Stimulated activated memory B cell treated with anti-CD40 and anti-IgM and Interleukin-4, amounts not matched to agents 10 μg/mL and 1 μg/mL and 100 μg/mL, for 72 hours (primary cell): Measurements from ENCODE around the gene ALG11.
"Not testable (repeated sequence)": the region's sequence is repeated elsewhere in the genome, so short reads cannot be mapped to it uniquely, and the experiment has no call there.

Experiments
- ATAC-seq: fragments of 150-1000 bp; cut with Tn5 transposase; 2 replicates; pipeline ENCODE4 v1.10.0; 2021
- H3K27ac Mint-ChIP-seq: one replicate; pipeline ENCODE4 v1.8.0; 2022; ENCODE audit warnings: mild to moderate bottlenecking, mixed read lengths
- H3K27me3 Mint-ChIP-seq: one replicate; pipeline ENCODE4 v1.8.0; 2022; ENCODE audit warnings: mixed read lengths
- H3K36me3 Mint-ChIP-seq: one replicate; pipeline ENCODE4 v1.8.0; 2022; ENCODE audit warnings: mixed read lengths
- H3K4me1 Mint-ChIP-seq: one replicate; pipeline ENCODE4 v1.8.0; 2022; ENCODE audit warnings: mixed read lengths
- H3K4me3 Mint-ChIP-seq: one replicate; pipeline ENCODE4 v1.8.0; 2022; ENCODE audit warnings: mild to moderate bottlenecking, moderate library complexity, mixed read lengths
- H3K9me3 Mint-ChIP-seq: one replicate; pipeline ENCODE4 v1.8.0; 2022; ENCODE audit warnings: mixed read lengths

The ALG11 gene

GRCh38 chr13:52011632-52012511 lies at the start of gene ALG11:
Gene ALG11, plus strand, starts transcription at chr13:52012398. Its CDS starts 21 bp downstream, at chr13:52012419.
- peaks cover 15% of the 10 kb centered on the region for H3K36me3 Mint-ChIP-seq
- peak within 1 kb of the TSS; percentile 91 for H3K27ac Mint-ChIP-seq
- H3K27me3 Mint-ChIP-seq: peaks cover 44% of the 10 kb centered on the region
- H3K4me3 Mint-ChIP-seq: peak within 1 kb of the TSS; percentile 90
- peaks cover 11% of the 10 kb centered on the region for H3K4me1 Mint-ChIP-seq
- peak; percentile 100 for ATAC-seq
- no peaks in the 10 kb centered on the region for H3K9me3 Mint-ChIP-seq

GRCh38 chr13:51966186-51966585 lies 46.0 kb upstream of the ALG11 start:
- Mint-ChIP-seq H3K9me3 (no peaks in the 10 kb centered on the region), H3K36me3 (no peaks in the 10 kb centered on the region), H3K27me3 (peaks cover 11% of the 10 kb centered on the region), H3K4me1 (peaks cover 9% of the 10 kb centered on the region), H3K4me3 (no peak overlapping the region), H3K27ac (no peak overlapping the region)
- no peak for ATAC-seq

GRCh38 chr13:51967482-51968446 lies 44.4 kb upstream of the ALG11 start:
- peaks cover 9% of the 10 kb centered on the region for H3K4me1 Mint-ChIP-seq
- H3K36me3 Mint-ChIP-seq: no peaks in the 10 kb centered on the region
- ATAC-seq: no peak
- H3K27me3 Mint-ChIP-seq: peaks cover 23% of the 10 kb centered on the region
- H3K4me3 Mint-ChIP-seq: no peak overlapping the region
- H3K27ac Mint-ChIP-seq: no peak overlapping the region
- no peaks in the 10 kb centered on the region for H3K9me3 Mint-ChIP-seq

- no peak overlapping the region for H3K4me3 Mint-ChIP-seq
- H3K36me3 Mint-ChIP-seq: no peaks in the 10 kb centered on the region
- no peak for ATAC-seq
- peaks cover 9% of the 10 kb centered on the region for H3K4me1 Mint-ChIP-seq
- H3K27ac Mint-ChIP-seq: no peak overlapping the region
- no peaks in the 10 kb centered on the region for H3K9me3 Mint-ChIP-seq
- H3K27me3 Mint-ChIP-seq: peaks cover 19% of the 10 kb centered on the region
Measured at GRCh38 chr13:51970349-51970748, 41.8 kb upstream of the ALG11 start.

GRCh38 chr13:51971520-51972426 lies 40.4 kb upstream of the ALG11 start:
- Mint-ChIP-seq H3K27me3 (peaks cover 13% of the 10 kb centered on the region), H3K27ac (no peak overlapping the region), H3K36me3 (no peaks in the 10 kb centered on the region), H3K4me3 (no peak overlapping the region), H3K4me1 (peaks cover 9% of the 10 kb centered on the region), H3K9me3 (no peaks in the 10 kb centered on the region)
- ATAC-seq: no peak

- H3K4me3 Mint-ChIP-seq: no peak overlapping the region
Measured at GRCh38 chr13:51974482-51974881, 37.7 kb upstream of the ALG11 start.

GRCh38 chr13:51976423-51976822 lies 35.8 kb upstream of the ALG11 start:
- H3K4me3 Mint-ChIP-seq: no peak overlapping the region
- no peak overlapping the region for H3K27ac Mint-ChIP-seq
- H3K36me3 Mint-ChIP-seq: no peaks in the 10 kb centered on the region
- ATAC-seq: no peak
- peaks cover 22% of the 10 kb centered on the region for H3K27me3 Mint-ChIP-seq
- H3K4me1 Mint-ChIP-seq: no peaks in the 10 kb centered on the region
- no peaks in the 10 kb centered on the region for H3K9me3 Mint-ChIP-seq

More at GRCh38 chr13:51974482-51974881, 37.7 kb upstream of the ALG11 start:
- Mint-ChIP-seq H3K4me1 (no peaks in the 10 kb centered on the region), H3K27me3 (peaks cover 13% of the 10 kb centered on the region), H3K27ac (no peak overlapping the region), H3K9me3 (no peaks in the 10 kb centered on the region), H3K36me3 (no peaks in the 10 kb centered on the region)
- ATAC-seq: no peak

- peaks cover 22% of the 10 kb centered on the region for H3K27me3 Mint-ChIP-seq
- no peak overlapping the region for H3K4me3 Mint-ChIP-seq
- no peaks in the 10 kb centered on the region for H3K4me1 Mint-ChIP-seq
- no peaks in the 10 kb centered on the region for H3K36me3 Mint-ChIP-seq
- no peak overlapping the region for H3K27ac Mint-ChIP-seq
- H3K9me3 Mint-ChIP-seq: no peaks in the 10 kb centered on the region
- no peak for ATAC-seq
Measured at GRCh38 chr13:51976890-51977289, 35.3 kb upstream of the ALG11 start.

GRCh38 chr13:51977625-51978024 lies 34.6 kb upstream of the ALG11 start:
- Mint-ChIP-seq H3K27ac (no peak overlapping the region), H3K4me1 (no peaks in the 10 kb centered on the region), H3K4me3 (no peak overlapping the region), H3K36me3 (no peaks in the 10 kb centered on the region), H3K9me3 (no peaks in the 10 kb centered on the region), H3K27me3 (peaks cover 14% of the 10 kb centered on the region)
- ATAC-seq: no peak

- no peak for ATAC-seq
- Mint-ChIP-seq H3K36me3 (no peaks in the 10 kb centered on the region), H3K4me1 (no peaks in the 10 kb centered on the region), H3K27ac (no peak overlapping the region), H3K9me3 (no peaks in the 10 kb centered on the region), H3K4me3 (no peak overlapping the region), H3K27me3 (peaks cover 11% of the 10 kb centered on the region)
Measured at GRCh38 chr13:51978796-51979556, 33.2 kb upstream of the ALG11 start.

GRCh38 chr13:51980908-51981307 lies 31.3 kb upstream of the ALG11 start:
- Mint-ChIP-seq H3K27me3 (peaks cover 18% of the 10 kb centered on the region), H3K4me1 (no peaks in the 10 kb centered on the region), H3K9me3 (no peaks in the 10 kb centered on the region), H3K27ac (no peak overlapping the region), H3K4me3 (no peak overlapping the region), H3K36me3 (no peaks in the 10 kb centered on the region)
- no peak for ATAC-seq

GRCh38 chr13:51981355-51981754 lies 30.8 kb upstream of the ALG11 start:
- no peak overlapping the region for H3K4me3 Mint-ChIP-seq
- peaks cover 23% of the 10 kb centered on the region for H3K27me3 Mint-ChIP-seq
- H3K9me3 Mint-ChIP-seq: no peaks in the 10 kb centered on the region
- no peaks in the 10 kb centered on the region for H3K4me1 Mint-ChIP-seq
- H3K27ac Mint-ChIP-seq: no peak overlapping the region
- ATAC-seq: no peak
- no peaks in the 10 kb centered on the region for H3K36me3 Mint-ChIP-seq

GRCh38 chr13:51983292-51983691 lies 28.9 kb upstream of the ALG11 start:
- not testable (repeated sequence) for H3K27ac Mint-ChIP-seq, H3K4me1 Mint-ChIP-seq, H3K9me3 Mint-ChIP-seq, ATAC-seq, H3K4me3 Mint-ChIP-seq, H3K36me3 Mint-ChIP-seq
- peaks cover 42% of the 10 kb centered on the region for H3K27me3 Mint-ChIP-seq

- peaks cover 42% of the 10 kb centered on the region for H3K27me3 Mint-ChIP-seq
- not testable (repeated sequence) for ATAC-seq, H3K4me1 Mint-ChIP-seq, H3K4me3 Mint-ChIP-seq, H3K27ac Mint-ChIP-seq, H3K9me3 Mint-ChIP-seq, H3K36me3 Mint-ChIP-seq
Measured at GRCh38 chr13:51984904-51985303, 27.3 kb upstream of the ALG11 start.
